Esophagus (tissue), 2 donors: ENCODE results near the gene GRM1. TPM values are rescaled to one million over a fixed set of nuclear protein-coding genes. Genes with fewer than 3 reads are reported as not detected.

Experiments
- H3K27ac ChIP-seq, 2 donors: one replicate each; pipeline ENCODE4 v1.5.1; 2013; ENCODE audit warnings: low read depth in 2 of 2, mild to moderate bottlenecking in 2 of 2, inconsistent platforms in 1 of 2, low read length in 1 of 2, moderate library complexity in 1 of 2
- H3K27me3 ChIP-seq, 2 donors: one replicate each; pipeline ENCODE4 v1.6.1; 2013; ENCODE audit warnings: low read length in 2 of 2, control low read depth in 1 of 2, mild to moderate bottlenecking in 1 of 2; ENCODE audit not compliant: insufficient read depth in 2 of 2, control insufficient read depth in 1 of 2
- H3K36me3 ChIP-seq, 2 donors: one replicate each; pipeline ENCODE4 v1.6.1; 2013; ENCODE audit warnings: low read length in 1 of 2; ENCODE audit not compliant: control insufficient read depth in 2 of 2, insufficient read depth in 2 of 2
- H3K4me1 ChIP-seq, 2 donors: one replicate each; pipeline ENCODE4 v1.6.1; 2013; ENCODE audit warnings: low read length in 1 of 2; ENCODE audit not compliant: control insufficient read depth in 2 of 2, insufficient read depth in 2 of 2
- H3K4me3 ChIP-seq, 2 donors: one replicate each; pipeline ENCODE4 v1.5.1; 2013; ENCODE audit warnings: low read length in 2 of 2, mild to moderate bottlenecking in 2 of 2, low read depth in 1 of 2, moderate library complexity in 1 of 2
- H3K9me3 ChIP-seq, 2 donors: one replicate each; pipeline ENCODE4 v1.6.1; 2013; ENCODE audit warnings: mild to moderate bottlenecking in 2 of 2, low read depth in 1 of 2, low read length in 1 of 2, moderate library complexity in 1 of 2; ENCODE audit not compliant: control insufficient read depth in 2 of 2, insufficient read depth in 1 of 2
- WGBS, 2 donors: extraction: QIAGEN DNeasy Blood & Tissue Kit; methylation state at CpG; one replicate each; pipeline ENCODE4 v1.1.7; 2013; 5-methylcytosine and 5-hydroxymethylcytosine counted together
- polyA plus RNA-seq, 2 donors: library from polyadenylated mRNA; stranded (reverse); fragments of 200-250 nt; gene quantifications; one replicate each; pipeline ENCODE4 v1.2.3, GENCODE V29; 2013
- donor health status: healthy with polysubstance abuse.
- donor health status: Bipolar disorder and iron deficiency.

The GRM1 gene
- under 1 TPM in 1 of 2 donors, not detected in 1; 0.01 TPM for polyA plus RNA-seq

GRCh38 chr6:146028851-146029572, at the start of gene GRM1:
Gene GRM1 (plus strand): TSS chr6:146029062. CDS start chr6:146029518, 456 bp downstream.
- H3K9me3 ChIP-seq = peaks cover 5 to 6% of the 10 kb centered on the region in 2 donors
- 8 to 10% methylated on average over 39 of the region's 39 CpGs for WGBS, 2 donors
- H3K27me3 ChIP-seq = peaks cover 2 to 5% of the 10 kb centered on the region in 2 donors
- H3K36me3 ChIP-seq = no peaks in the 10 kb centered on the region
- H3K27ac ChIP-seq = no peak within 1 kb of the TSS
- H3K4me1 ChIP-seq = peaks cover 2 to 5% of the 10 kb centered on the region in 2 donors
- H3K4me3 ChIP-seq = no peak within 1 kb of the TSS

DNA sequence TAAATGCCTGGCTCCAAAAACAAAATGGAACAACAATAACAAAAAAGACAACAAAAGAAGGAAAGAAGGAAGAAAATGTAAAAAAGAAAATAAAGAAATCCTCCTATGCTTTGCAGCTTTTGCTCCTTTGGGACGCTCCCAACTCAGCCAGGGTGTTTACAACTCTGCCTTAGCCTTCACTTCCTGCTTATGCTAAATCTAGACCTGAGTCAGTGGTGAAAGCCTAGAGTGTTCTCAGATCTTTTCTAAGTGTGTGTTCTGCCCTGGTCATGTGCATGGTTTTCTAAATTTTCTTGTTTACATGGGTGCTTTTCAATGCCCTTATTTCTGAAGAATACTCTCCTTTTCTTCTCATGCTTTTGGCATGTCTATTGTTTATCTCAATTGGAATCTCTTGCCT, 19.5 kb upstream of the GRM1 start:
- Histone ChIP-seq H3K27ac (no peak overlapping the region), H3K27me3 (no peaks in the 10 kb centered on the region), H3K36me3 (no peaks in the 10 kb centered on the region), H3K4me3 (no peak overlapping the region), H3K4me1 (no peaks in the 10 kb centered on the region), H3K9me3 (no peaks in the 10 kb centered on the region)
- WGBS, 2 donors = 68 to 72% methylated on average over 1 of the region's 1 CpG

DNA sequence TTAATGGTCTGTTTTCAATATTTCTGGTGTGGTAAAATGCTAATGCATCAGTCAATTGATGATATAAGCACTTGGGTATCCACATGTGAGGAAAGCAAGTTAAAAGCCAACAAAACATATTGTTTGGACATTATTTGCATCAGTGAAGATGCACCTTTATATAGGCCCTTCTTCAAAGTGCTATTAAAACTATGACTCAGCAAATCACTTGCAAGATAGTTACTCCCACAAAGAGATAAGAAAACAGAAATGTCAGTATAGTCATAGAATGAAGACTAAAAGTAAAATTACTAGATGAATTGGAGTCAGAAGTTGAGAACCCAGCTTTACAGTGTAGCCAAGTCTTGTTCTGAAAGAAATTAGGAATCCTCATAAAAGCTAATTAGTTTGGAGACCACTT, 14.6 kb upstream of the GRM1 start:
- no peaks in the 10 kb centered on the region for H3K9me3 ChIP-seq
- no peak overlapping the region for H3K4me3 ChIP-seq
- no peak overlapping the region for H3K27ac ChIP-seq
- no peaks in the 10 kb centered on the region for H3K36me3 ChIP-seq
- no peaks in the 10 kb centered on the region for H3K4me1 ChIP-seq
- H3K27me3 ChIP-seq = no peaks in the 10 kb centered on the region

- H3K27me3 ChIP-seq = no peaks in the 10 kb centered on the region
- H3K36me3 ChIP-seq = no peaks in the 10 kb centered on the region
- no peaks in the 10 kb centered on the region for H3K9me3 ChIP-seq
- H3K4me3 ChIP-seq = no peak overlapping the region
- no peak overlapping the region for H3K27ac ChIP-seq
- H3K4me1 ChIP-seq = no peaks in the 10 kb centered on the region
Measured at GRCh38 chr6:146017672-146018071, 11.2 kb upstream of the GRM1 start.

DNA sequence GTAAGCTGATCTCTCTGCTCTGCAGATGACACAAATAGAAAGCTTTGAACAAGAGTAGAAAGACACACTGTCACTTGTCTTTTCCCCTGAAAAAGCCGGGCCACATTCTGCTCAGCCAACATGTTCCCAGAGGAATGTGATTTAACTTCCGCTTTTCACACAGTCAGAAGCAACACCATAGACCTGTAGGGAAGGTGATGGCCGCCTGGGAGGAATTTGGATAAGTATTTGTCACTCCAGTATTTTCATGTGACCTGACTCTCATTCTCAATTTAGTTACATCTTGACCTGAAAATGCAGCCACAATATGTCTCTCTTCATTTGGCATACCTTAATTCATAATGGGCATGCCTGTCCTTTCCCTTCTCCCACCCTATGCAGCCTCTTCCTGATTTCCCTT, 2.0 kb upstream of the GRM1 start:
- Histone ChIP-seq H3K36me3 (no peaks in the 10 kb centered on the region), H3K27me3 (peaks cover 2 to 5% of the 10 kb centered on the region in 2 donors), H3K4me3 (no peak overlapping the region), H3K9me3 (peaks cover 5 to 6% of the 10 kb centered on the region in 2 donors), H3K4me1 (peaks cover 2 to 5% of the 10 kb centered on the region in 2 donors), H3K27ac (no peak overlapping the region)
- 57 to 71% methylated on average over 3 of the region's 3 CpGs for WGBS, 2 donors

- Histone ChIP-seq H3K4me1 (peaks cover 2 to 5% of the 10 kb centered on the region in 2 donors), H3K4me3 (no peak overlapping the region), H3K9me3 (peaks cover 5 to 6% of the 10 kb centered on the region in 2 donors), H3K27me3 (peaks cover 2 to 5% of the 10 kb centered on the region in 2 donors), H3K27ac (no peak overlapping the region), H3K36me3 (no peaks in the 10 kb centered on the region)
- WGBS, 2 donors = 7 to 9% methylated on average over 31 of the region's 31 CpGs
Measured at GRCh38 chr6:146027586-146028251, 1.1 kb upstream of the GRM1 start.

- Histone ChIP-seq H3K4me1 (peaks cover 2 to 5% of the 10 kb centered on the region in 2 donors), H3K27me3 (peaks cover 2 to 5% of the 10 kb centered on the region in 2 donors), H3K27ac (no peak overlapping the region), H3K4me3 (no peak overlapping the region), H3K9me3 (peaks cover 5 to 6% of the 10 kb centered on the region in 2 donors), H3K36me3 (no peaks in the 10 kb centered on the region)
- 5 to 6% methylated on average over 19 of the region's 19 CpGs for WGBS, 2 donors
Measured at GRCh38 chr6:146028252-146028795, 538 bp upstream of the GRM1 start.

DNA sequence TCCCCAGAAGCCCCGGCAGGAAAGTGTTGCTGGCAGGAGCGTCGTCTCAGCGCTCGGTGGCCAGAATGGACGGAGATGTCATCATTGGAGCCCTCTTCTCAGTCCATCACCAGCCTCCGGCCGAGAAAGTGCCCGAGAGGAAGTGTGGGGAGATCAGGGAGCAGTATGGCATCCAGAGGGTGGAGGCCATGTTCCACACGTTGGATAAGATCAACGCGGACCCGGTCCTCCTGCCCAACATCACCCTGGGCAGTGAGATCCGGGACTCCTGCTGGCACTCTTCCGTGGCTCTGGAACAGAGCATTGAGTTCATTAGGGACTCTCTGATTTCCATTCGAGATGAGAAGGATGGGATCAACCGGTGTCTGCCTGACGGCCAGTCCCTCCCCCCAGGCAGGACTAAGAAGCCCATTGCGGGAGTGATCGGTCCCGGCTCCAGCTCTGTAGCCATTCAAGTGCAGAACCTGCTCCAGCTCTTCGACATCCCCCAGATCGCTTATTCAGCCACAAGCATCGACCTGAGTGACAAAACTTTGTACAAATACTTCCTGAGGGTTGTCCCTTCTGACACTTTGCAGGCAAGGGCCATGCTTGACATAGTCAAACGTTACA, 817 bp downstream of the GRM1 start:
- Histone ChIP-seq H3K4me1 (peaks cover 2 to 5% of the 10 kb centered on the region in 2 donors), H3K27ac (no peak overlapping the region), H3K4me3 (no peak overlapping the region), H3K36me3 (no peaks in the 10 kb centered on the region), H3K27me3 (peaks cover 2 to 5% of the 10 kb centered on the region in 2 donors), H3K9me3 (peaks cover 5% of the 10 kb centered on the region in 2 donors)
- 20 to 25% methylated on average over 25 of the region's 25 CpGs for WGBS, 2 donors

GRCh38 chr6:146032387-146032786, 3.5 kb downstream of the GRM1 start:
- Histone ChIP-seq H3K4me1 (peaks cover 2 to 5% of the 10 kb centered on the region in 2 donors), H3K9me3 (peaks cover 5% of the 10 kb centered on the region in 2 donors), H3K4me3 (no peak overlapping the region), H3K27ac (no peak overlapping the region), H3K27me3 (peaks cover 2 to 5% of the 10 kb centered on the region in 2 donors), H3K36me3 (no peaks in the 10 kb centered on the region)
- 42 to 48% methylated on average over 4 of the region's 4 CpGs for WGBS, 2 donors
